GM12878 (cell line): ENCODE measurements around the gene PRRX2. TPM values are rescaled to one million over a fixed set of nuclear protein-coding genes. Genes with fewer than 3 reads are reported as not detected.

Source experiments
- ATAC-seq: fragments of 200-7000 bp; cut with Tn5 transposase; 3 replicates; pipeline ENCODE4 v1.9.1; 2020; ENCODE audit warnings: mild to moderate bottlenecking, moderate library complexity
- BruUV-seq: library from RNA; stranded (reverse); fragments of 400-500 nt; replicated peaks from 2 replicates; lab custom pipeline; 2021; lab: Mats Ljungman, UMichigan
- CTCF ChIA-PET: fragments of 300-600 bp; sonication (Branson Sonifier 250); formaldehyde crosslinking; extraction: SDS; loops from one replicate; lab custom pipeline; 2021; ENCODE audit warnings: inconsistent platforms; lab: Yijun Ruan, JAX
- POLR2A ChIA-PET: fragments of 350-600 bp; formaldehyde crosslinking; extraction: SDS; loops from one replicate; lab custom pipeline; 2021; ENCODE audit warnings: inconsistent platforms; lab: Charles Lee
- RAD21 ChIA-PET: fragments of 300-600 bp; sonication (Branson Sonifier 250); formaldehyde crosslinking; loops from one replicate; lab custom pipeline; 2023; ENCODE audit warnings: antibody characterized with exemption; ENCODE audit not compliant: unreplicated experiment; lab: Charles Lee
- SMC1A ChIA-PET: fragments of 300-600 bp; sonication (Branson Sonifier 250); formaldehyde crosslinking; loops from one replicate; lab custom pipeline; 2023; ENCODE audit not compliant: unreplicated experiment, uncharacterized antibody; lab: Charles Lee
- DNase-seq: peaks from one replicate; pipeline ENCODE4 v3.0.0-alpha.2; 2011; ENCODE audit warnings: low read depth, low spot score
- FAIRE-seq: peaks from 3 replicates; lab custom pipeline; 2011; peaks lifted over from hg19 to GRCh38; lab: Jason Lieb, UNC
- H2AFZ ChIP-seq: 2 replicates; pipeline ENCODE4 v1.6.0; 2011; ENCODE audit warnings: low read depth, low read length, control low read depth; ENCODE audit not compliant: control insufficient read depth
- H3K27ac ChIP-seq: 2 replicates; pipeline ENCODE4 v1.5.1; 2011; ENCODE audit warnings: control low read depth; ENCODE audit not compliant: control insufficient read depth, insufficient read depth
- H3K27me3 ChIP-seq, 2 experiments: replicated peaks in 1 of 2; 2 replicates each; pipeline versions ENCODE4 v1.6.0 to v1.6.1; 2011; ENCODE audit warnings: low read length in 1 of 2; ENCODE audit not compliant: control insufficient read depth in 2 of 2, insufficient read depth in 2 of 2
- H3K36me3 ChIP-seq, 2 experiments: 2 replicates each; pipeline ENCODE4 v1.5.1; 2011; ENCODE audit warnings: low read length in 1 of 2; ENCODE audit not compliant: control insufficient read depth in 2 of 2, insufficient read depth in 2 of 2
- H3K4me1 ChIP-seq: 2 replicates; pipeline ENCODE4 v1.6.1; 2011; ENCODE audit warnings: mild to moderate bottlenecking, low read length, moderate library complexity, mixed read lengths; ENCODE audit not compliant: control insufficient read depth, insufficient read depth
- H3K4me2 ChIP-seq: 2 replicates; pipeline ENCODE4 v1.6.0; 2011; ENCODE audit warnings: control low read depth; ENCODE audit not compliant: control insufficient read depth, insufficient read depth
- H3K4me3 ChIP-seq: fragments of 200-600 bp; sonication (generic); 2 replicates; pipeline ENCODE4 v1.5.1; 2016
- H3K79me2 ChIP-seq: 2 replicates; pipeline ENCODE4 v1.6.0; 2011; ENCODE audit warnings: low read length; ENCODE audit not compliant: control insufficient read depth, insufficient read depth
- H3K9ac ChIP-seq: 2 replicates; pipeline ENCODE4 v1.8.0; 2011; ENCODE audit warnings: low read length, control low read depth, mixed read lengths; ENCODE audit not compliant: control insufficient read depth, insufficient read depth
- H3K9me3 ChIP-seq: replicated peaks from 3 replicates; pipeline ENCODE4 v1.5.1; 2011; ENCODE audit warnings: mild to moderate bottlenecking, low read length; ENCODE audit not compliant: control insufficient read depth, insufficient read depth
- H4K20me1 ChIP-seq: 2 replicates; pipeline ENCODE4 v1.6.0; 2011; ENCODE audit not compliant: control insufficient read depth, insufficient read depth
- ATF2 ChIP-seq: IDR thresholded peaks from 2 replicates; pipeline ENCODE4 v1.6.1; 2012; ENCODE audit warnings: low read length, inconsistent platforms
- CBX5 ChIP-seq: sonication (generic); IDR thresholded peaks from 2 replicates; pipeline ENCODE4 v1.6.1; 2016; ENCODE audit warnings: low read depth, moderate library complexity, mild to moderate bottlenecking, inconsistent platforms
- E2F4 ChIP-seq: IDR thresholded peaks from 2 replicates; pipeline ENCODE4 v1.6.1; 2012; ENCODE audit warnings: low read depth, low read length, improper control_type of control experiment
- HCFC1 ChIP-seq: fragments of 150-350 bp; IDR thresholded peaks from 2 replicates; pipeline ENCODE4 v1.6.1; 2014; ENCODE audit warnings: low read length
- MLLT1 ChIP-seq: fragments of 450-650 bp; IDR thresholded peaks from 2 replicates; pipeline ENCODE4 v1.6.1; 2016; ENCODE audit warnings: mild to moderate bottlenecking
- MXI1 ChIP-seq: fragments of 150-350 bp; IDR thresholded peaks from 2 replicates; pipeline ENCODE4 v1.6.1; 2011; ENCODE audit warnings: low read depth, mild to moderate bottlenecking, inconsistent platforms, low read length, improper control_type of control experiment
- POLR2A ChIP-seq: IDR thresholded peaks from 2 replicates; pipeline ENCODE4 v1.6.1; 2011; ENCODE audit warnings: low read depth, mild to moderate bottlenecking, low read length
- POLR2AphosphoS2 ChIP-seq: IDR thresholded peaks from 2 replicates; pipeline ENCODE4 v1.6.1; 2011; ENCODE audit warnings: low read depth, mild to moderate bottlenecking, low read length, improper control_type of control experiment, moderate library complexity
- STAT1 ChIP-seq: fragments of 450-650 bp; conservative IDR thresholded peaks from 2 replicates; pipeline ENCODE4 v1.6.1; 2014; ENCODE audit warnings: antibody characterized with exemption, mild to moderate bottlenecking
- TARDBP ChIP-seq: IDR thresholded peaks from 2 replicates; pipeline ENCODE4 v1.6.1; 2016; ENCODE audit warnings: borderline replicate concordance
- WGBS: methylation state at CpG from one replicate; pipeline ENCODE4 v1.1.6; 2016; ENCODE audit warnings: low lambda C conversion rate; ENCODE audit not compliant: insufficient replicate concordance, insufficient coverage; ENCODE audit errors: missing lambda C conversion rate; 5-methylcytosine and 5-hydroxymethylcytosine counted together
- in situ Hi-C: fragments of 300-500 bp; cut with MboI; formaldehyde crosslinking; loops from 9 replicates; pipeline ENCODE4 v1.14.3; 2018; ENCODE audit warnings: mixed read lengths
- intact Hi-C: fragments of 100-400 bp; cut with micrococcal nuclease; formaldehyde crosslinking; loops from one replicate; pipeline ENCODE4 v1.14.2; 2022; ENCODE audit not compliant: unreplicated experiment
- polyA plus RNA-seq, 11 experiments: library from polyadenylated mRNA; depleted of rRNA in 4 of 11; unstranded in 6 of 11; stranded (reverse) in 5 of 11; fragments of >200 nt; fragmentation: Nextera tagmentation in 4 of 11; fragmentation: Illumina TruSeq in 1 of 11; extraction: Ambion mirVana in 4 of 11; extraction: Trizol in 1 of 11; gene quantifications; 1 replicate in 1 of 11; 2 replicates in 10 of 11; pipeline versions ENCODE4 v1.2.1 to v1.2.3, GENCODE V29; 2011 to 2016; ENCODE audit warnings: inconsistent platforms in 2 of 11, missing spikeins in 2 of 11, low read depth in 1 of 11
- total RNA-seq, 4 experiments: library from RNA; depleted of rRNA in 3 of 4; stranded (reverse); fragments of >200 nt in 3 of 4; fragmentation: Illumina TruSeq in 1 of 4; extraction: Trizol in 1 of 4; gene quantifications; 2 replicates each; pipeline versions ENCODE4 v1.2.1 to v1.2.3, GENCODE V29; 2013 to 2021

The PRRX2 gene
- total and polyA plus RNA-seq, 10 of the 15 experiments (the other 5 are each of a cell fraction or from before 2014, with no cell fraction given) = not detected

GRCh38 chr9:129728744-129729143 is 63.3 kb downstream of the PRRX2 start:
- no peak overlapping the region for H3K4me2 ChIP-seq
- CTCF ChIA-PET = interaction anchor here (0.6 to 5.1 kb wide), 3 partner anchors 10 to 58 kb away, joined by 3 to 45 read pairs (median 37); no protein-coding TSS in a partner anchor
- no peaks in the 10 kb centered on the region for H3K4me1 ChIP-seq
- no peak overlapping the region for H3K27ac ChIP-seq
- no peak overlapping the region for H3K4me3 ChIP-seq
- WGBS = 74% methylated on average over 7 of the region's 7 CpGs
- POLR2A ChIA-PET = no interaction called here
- SMC1A ChIA-PET = no interaction called here
- no peaks in the 10 kb centered on the region for H3K36me3 ChIP-seq
- no peak overlapping the region for H2AFZ ChIP-seq
- H4K20me1 ChIP-seq = no peaks in the 10 kb centered on the region
- no peaks in the 10 kb centered on the region for H3K9me3 ChIP-seq
- H3K27me3 ChIP-seq = no peaks in the 10 kb centered on the region; a peak in 1 of 4 replicates
- H3K9ac ChIP-seq = no peak overlapping the region
- intact Hi-C loops = no loop called here
- no TSS peak for BruUV-seq
- no peaks in the 10 kb centered on the region for H3K79me2 ChIP-seq
- no peak for DNase-seq
- no peak for ATAC-seq
- in situ Hi-C loops = no loop called here
- RAD21 ChIA-PET = interaction anchor here (0.7 to 1.3 kb wide), 3 partner anchors 47 to 86 kb away, joined by 3 to 4 read pairs (median 3); no protein-coding TSS in a partner anchor
- no peak for TF ChIP-seq TARDBP
- no peak for FAIRE-seq

GRCh38 chr9:129731477-129732085 is 66.1 kb downstream of the PRRX2 start:
- ATAC-seq (no peak), FAIRE-seq (no peak), DNase-seq (no peak)
- Histone ChIP-seq H3K9me3 (no peaks in the 10 kb centered on the region), H3K27ac (no peak overlapping the region), H3K36me3 (no peaks in the 10 kb centered on the region), H3K4me1 (no peaks in the 10 kb centered on the region), H3K4me3 (no peak overlapping the region), H3K9ac (no peak overlapping the region), H3K79me2 (no peaks in the 10 kb centered on the region), H3K4me2 (no peak overlapping the region), H2AFZ (no peak overlapping the region), H4K20me1 (no peaks in the 10 kb centered on the region), H3K27me3 (no peaks in the 10 kb centered on the region)
- ChIA-PET POLR2A (no interaction called here), SMC1A (interaction anchor here (0.7 kb wide), 1 partner anchor 28 kb away, joined by 3 read pairs; no protein-coding TSS in a partner anchor), CTCF (no interaction called here), RAD21 (no interaction called here)
- BruUV-seq = no TSS peak
- in situ Hi-C loops = no loop called here
- WGBS = 23% methylated on average over 6 of the region's 6 CpGs
- intact Hi-C loops = no loop called here
- TF ChIP-seq HCFC1 = no peak
- no peak for TF ChIP-seq CBX5
- TF ChIP-seq POLR2AphosphoS2 = no peak
- TF ChIP-seq MXI1 = no peak
- TF ChIP-seq POLR2A = no peak
- TF ChIP-seq E2F4 = no peak
- no peak for TF ChIP-seq MLLT1
- TF ChIP-seq ATF2 = no peak
- no peak for TF ChIP-seq STAT1
